K562 (cell line): ENCODE measurements around the gene NISCH. TPM values are rescaled to one million over a fixed set of nuclear protein-coding genes. Genes with fewer than 3 reads are reported as not detected.

Source experiments
- ATAC-seq: fragments of 200-7000 bp; cut with Tn5 transposase; 3 replicates; pipeline ENCODE4 v1.9.1; 2020; ENCODE audit warnings: moderate library complexity
- BruUV-seq: library from RNA; stranded (reverse); fragments of 400-500 nt; replicated peaks from 2 replicates; lab custom pipeline; 2021; lab: Mats Ljungman, UMichigan
- CTCF ChIA-PET: fragments of 300-600 bp; formaldehyde crosslinking; extraction: SDS; loops from one replicate; lab custom pipeline; 2021; ENCODE audit warnings: low intra/inter-chr PET ratio; lab: Yijun Ruan, JAX
- POLR2A ChIA-PET: fragments of 300-600, 350-650 bp; sonication (Branson Sonifier 250); formaldehyde crosslinking; extraction: SDS; loops from one replicate; lab custom pipeline; 2021; ENCODE audit warnings: antibody characterized with exemption, inconsistent platforms; lab: Yijun Ruan, JAX
- DNase-seq, 4 experiments: peaks; one replicate each; pipeline versions ENCODE4 v3.0.0 to v3.0.0-alpha.2; 2011 to 2018; ENCODE audit warnings: low spot score in 3 of 4, mixed read lengths in 3 of 4; ENCODE audit errors: extremely low read depth in 1 of 4
- FAIRE-seq: peaks from 2 replicates; lab custom pipeline; 2011; peaks lifted over from hg19 to GRCh38; lab: Jason Lieb, UNC
- H2AFZ ChIP-seq: 2 replicates; pipeline ENCODE4 v1.6.0; 2011; ENCODE audit warnings: low read depth, low read length, control low read depth, inconsistent platforms
- H3K27ac ChIP-seq: fragments of 200-600 bp; 3 replicates; pipeline ENCODE4 v1.8.0; 2011; ENCODE audit warnings: low read depth, mild to moderate bottlenecking, control low read depth, inconsistent platforms, low read length, moderate library complexity, mixed read lengths; ENCODE audit errors: extremely low read depth
- H3K27me3 ChIP-seq, 2 experiments: fragments of 300-600 bp in 1 of 2; 2 replicates in 1 of 2; 3 replicates in 1 of 2; pipeline versions ENCODE4 v1.6.0 to v1.8.0; 2011; ENCODE audit warnings: inconsistent platforms in 2 of 2, low read length in 2 of 2, mild to moderate bottlenecking in 1 of 2, mixed read lengths in 1 of 2, moderate library complexity in 1 of 2; ENCODE audit not compliant: control insufficient read depth in 2 of 2, insufficient read depth in 2 of 2
- H3K36me3 ChIP-seq: fragments of 300-600 bp; 3 replicates; pipeline ENCODE4 v1.8.0; 2011; ENCODE audit warnings: mild to moderate bottlenecking, low read length, inconsistent platforms; ENCODE audit not compliant: control insufficient read depth, insufficient read depth
- H3K4me1 ChIP-seq, 2 experiments: fragments of 200-600 bp in 1 of 2; replicated peaks in 1 of 2; 2 replicates in 1 of 2; 3 replicates in 1 of 2; pipeline versions ENCODE4 v1.5.1 to v1.8.0; 2011; ENCODE audit warnings: inconsistent platforms in 2 of 2, low read length in 2 of 2, mild to moderate bottlenecking in 1 of 2, mixed read lengths in 1 of 2, moderate library complexity in 1 of 2; ENCODE audit not compliant: control insufficient read depth in 2 of 2, insufficient read depth in 2 of 2
- H3K4me2 ChIP-seq: 2 replicates; pipeline ENCODE4 v1.6.1; 2011; ENCODE audit warnings: low read length, control low read depth, inconsistent platforms, mixed read lengths; ENCODE audit not compliant: insufficient read depth
- H3K4me3 ChIP-seq: fragments of 200-600 bp; sonication (generic), shearing (Covaris generic); 2 replicates; pipeline ENCODE4 v1.5.1; 2016; ENCODE audit warnings: control low read depth, inconsistent platforms
- H3K79me2 ChIP-seq: fragments of 200-600 bp; 3 replicates; pipeline ENCODE4 v1.8.0; 2011; ENCODE audit warnings: low read length, inconsistent platforms; ENCODE audit not compliant: control insufficient read depth, insufficient read depth
- H3K9ac ChIP-seq, 2 experiments: 2 replicates each; pipeline versions ENCODE4 v1.6.0 to v1.6.1; 2011; ENCODE audit warnings: low read depth in 2 of 2, low read length in 2 of 2, control low read depth in 1 of 2, inconsistent platforms in 1 of 2, mild to moderate bottlenecking in 1 of 2, mixed read lengths in 1 of 2; ENCODE audit not compliant: insufficient read depth in 1 of 2
- H3K9me1 ChIP-seq: one replicate; pipeline ENCODE4 v1.6.0; 2011; ENCODE audit warnings: inconsistent platforms, mild to moderate bottlenecking, low read length, moderate library complexity; ENCODE audit not compliant: control insufficient read depth, insufficient read depth
- H3K9me3 ChIP-seq: replicated peaks from 2 replicates; pipeline ENCODE4 v1.5.1; 2011; ENCODE audit warnings: low read depth, low read length, inconsistent platforms; ENCODE audit not compliant: control insufficient read depth, insufficient read depth
- H4K20me1 ChIP-seq: replicated peaks from 2 replicates; pipeline ENCODE4 v1.6.1; 2011; ENCODE audit warnings: low read length, inconsistent platforms, mixed read lengths; ENCODE audit not compliant: control insufficient read depth, insufficient read depth
- CCAR2 ChIP-seq: fragments of 200-400 bp; formaldehyde crosslinking; IDR thresholded peaks from 2 replicates; pipeline ENCODE4 v1.6.1; 2017; ENCODE audit warnings: mild to moderate bottlenecking, low read depth, low read length
- EZH2 ChIP-seq: IDR thresholded peaks from 2 replicates; pipeline ENCODE4 v1.6.1; 2012; ENCODE audit warnings: low read depth, mild to moderate bottlenecking, inconsistent platforms, low read length, borderline replicate concordance
- ILK ChIP-seq: fragments of 450-650 bp; IDR thresholded peaks from 2 replicates; pipeline ENCODE4 v1.6.1; 2016; ENCODE audit warnings: missing genetic modification characterization, low read depth, mild to moderate bottlenecking, missing compliant biosample characterization, moderate library complexity, borderline replicate concordance
- NCOA2 ChIP-seq, 2 experiments: fragments of 450-650 bp; IDR thresholded peaks; 2 replicates each; pipeline ENCODE4 v1.6.1; 2018; ENCODE audit warnings: mild to moderate bottlenecking in 2 of 2, moderate library complexity in 1 of 2; ENCODE audit not compliant: partially characterized antibody in 2 of 2
- PHF21A ChIP-seq: fragments of 450-650 bp; IDR thresholded peaks from 2 replicates; pipeline ENCODE4 v1.6.1; 2017; ENCODE audit warnings: low read depth, borderline replicate concordance
- SP1 ChIP-seq: sonication (generic); formaldehyde crosslinking; IDR thresholded peaks from 2 replicates; pipeline ENCODE4 v1.8.1; 2022; ENCODE audit warnings: mild to moderate bottlenecking, missing genetic modification reagents
- SP2 ChIP-seq: IDR thresholded peaks from 2 replicates; pipeline ENCODE4 v1.6.1; 2011; ENCODE audit warnings: mild to moderate bottlenecking, low read depth, low read length, moderate library complexity; ENCODE audit not compliant: poor library complexity, severe bottlenecking; ENCODE audit errors: extremely low read depth
- SRF ChIP-seq, 2 experiments: fragments of 250-450, 450-650 bp in 1 of 2; sonication (Bioruptor Pico) in 1 of 2; sonication (generic) in 1 of 2; formaldehyde crosslinking; IDR thresholded peaks; 2 replicates each; pipeline versions ENCODE4 v1.5.0 to v1.5.1; 2020 to 2022; ENCODE audit warnings: mild to moderate bottlenecking in 1 of 2, missing genetic modification reagents in 1 of 2
- TCF7L2 ChIP-seq: fragments of 150-350 bp; IDR thresholded peaks from 2 replicates; pipeline ENCODE4 v1.6.1; 2016; ENCODE audit warnings: low read depth, mild to moderate bottlenecking, low read length, moderate library complexity
- WGBS: fragments of 100-300 bp; shearing (Covaris generic); methylation state at CpG from one replicate; pipeline ENCODE4 v1.1.6; 2016; ENCODE audit warnings: low coverage, mixed read lengths; ENCODE audit not compliant: insufficient coverage; ENCODE audit errors: missing lambda C conversion rate; 5-methylcytosine and 5-hydroxymethylcytosine counted together
- in situ Hi-C: fragments of 300-500 bp; cut with MboI; formaldehyde crosslinking; loops from 4 replicates; pipeline ENCODE4 v1.15.0; 2018; ENCODE audit warnings: inconsistent platforms, mixed read lengths
- intact Hi-C: fragments of 100-400 bp; cut with micrococcal nuclease; formaldehyde crosslinking; loops from 2 replicates; pipeline ENCODE4 v1.14.2; 2022
- polyA plus RNA-seq, 8 experiments: library from polyadenylated mRNA; depleted of rRNA in 4 of 8; stranded (reverse) in 5 of 8; unstranded in 3 of 8; fragments of >200 nt; fragmentation: Nextera tagmentation in 2 of 8; fragmentation: Illumina TruSeq in 1 of 8; extraction: Ambion mirVana in 2 of 8; extraction: Trizol in 1 of 8; gene quantifications; 2 replicates each; pipeline versions ENCODE4 v1.2.1 to v1.2.3, GENCODE V29; 2011 to 2014; ENCODE audit warnings: inconsistent platforms in 1 of 8, missing spikeins in 1 of 8
- total RNA-seq, 7 experiments: library from RNA; depleted of rRNA in 6 of 7; stranded (reverse); fragments of >200 nt in 6 of 7; fragmentation: Illumina TruSeq in 2 of 7; extraction: Trizol in 2 of 7; gene quantifications; 2 replicates each; pipeline versions ENCODE4 v1.2.1 to v1.2.3, GENCODE V29; 2011 to 2021; ENCODE audit warnings: low replicate concordance in 1 of 7
- TF ChIP-seq, protein P1 (sequence below): fragments of 450-650 bp; conservative IDR thresholded peaks from 2 replicates; pipeline ENCODE4 v1.6.1; 2016; ENCODE audit warnings: missing genetic modification characterization, low read depth, mild to moderate bottlenecking, control low read depth, missing compliant biosample characterization

Gene NISCH
- total and polyA plus RNA-seq, 9 of the 15 experiments (the other 6 are each of a cell fraction or from before 2014, with no cell fraction given): 0.44 to 43.5 (median 23.4) TPM

DNA sequence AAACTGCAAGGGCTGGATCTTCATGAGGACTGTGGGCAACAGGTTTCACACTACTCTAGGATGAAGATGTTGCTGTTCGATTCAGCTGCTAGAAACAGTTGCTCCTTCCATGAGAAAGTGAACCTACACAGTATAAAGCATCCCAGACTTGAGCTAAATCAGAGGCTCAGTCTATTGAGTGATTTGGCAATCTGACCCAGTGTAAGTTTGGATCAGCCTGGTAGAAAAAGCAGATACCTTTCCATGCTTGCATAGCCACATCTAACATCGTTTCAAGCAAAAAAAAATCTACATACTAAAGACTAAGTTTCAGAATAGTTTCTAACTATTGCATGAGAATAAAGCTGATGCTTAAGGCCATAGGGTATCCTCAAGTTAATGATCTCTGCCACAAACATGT is 85.6 kb downstream of the NISCH start:
- no peak overlapping the region for H3K4me2 ChIP-seq
- BruUV-seq: no TSS peak
- peaks cover 13 to 15% of the 10 kb centered on the region in 2 experiments for H3K4me1 ChIP-seq
- H3K36me3 ChIP-seq: peaks cover 54% of the 10 kb centered on the region; the same call in 2 of the 3 replicates
- ATAC-seq (no peak), DNase-seq (no peak), FAIRE-seq (no peak)
- peaks cover 48% of the 10 kb centered on the region for H3K79me2 ChIP-seq
- peaks cover 19% of the 10 kb centered on the region for H4K20me1 ChIP-seq
- in situ Hi-C loops (no loop called here), intact Hi-C loops (no loop called here)
- CTCF ChIA-PET: no interaction called here
- no peak overlapping the region for H2AFZ ChIP-seq
- H3K9ac ChIP-seq: no peak overlapping the region
- H3K9me3 ChIP-seq: no peaks in the 10 kb centered on the region
- TF ChIP-seq TCF7L2 (no peak), ILK (tag) (no peak), PHF21A (no peak), SRF (CRISPR knock-in tag; IDR thresholded peaks at IDR 0.05) (no peak), SP1 (no peak), CCAR2 (no peak), SP2 (no peak), NCOA2 (IDR thresholded peaks at IDR 0.05; ENCODE audit: partially characterized antibody in 2 of 2) (no peak), EZH2 (no peak)
- TF ChIP-seq, protein P1, sequence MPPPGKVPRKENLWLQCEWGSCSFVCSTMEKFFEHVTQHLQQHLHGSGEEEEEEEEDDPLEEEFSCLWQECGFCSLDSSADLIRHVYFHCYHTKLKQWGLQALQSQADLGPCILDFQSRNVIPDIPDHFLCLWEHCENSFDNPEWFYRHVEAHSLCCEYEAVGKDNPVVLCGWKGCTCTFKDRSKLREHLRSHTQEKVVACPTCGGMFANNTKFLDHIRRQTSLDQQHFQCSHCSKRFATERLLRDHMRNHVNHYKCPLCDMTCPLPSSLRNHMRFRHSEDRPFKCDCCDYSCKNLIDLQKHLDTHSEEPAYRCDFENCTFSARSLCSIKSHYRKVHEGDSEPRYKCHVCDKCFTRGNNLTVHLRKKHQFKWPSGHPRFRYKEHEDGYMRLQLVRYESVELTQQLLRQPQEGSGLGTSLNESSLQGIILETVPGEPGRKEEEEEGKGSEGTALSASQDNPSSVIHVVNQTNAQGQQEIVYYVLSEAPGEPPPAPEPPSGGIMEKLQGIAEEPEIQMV (tag): no peak
- no peak overlapping the region for H3K27ac ChIP-seq
- no peak overlapping the region for H3K4me3 ChIP-seq
- H3K27me3 ChIP-seq: no peaks in the 10 kb centered on the region
- WGBS: 89% methylated on average over 2 of the region's 2 CpGs
- no peaks in the 10 kb centered on the region for H3K9me1 ChIP-seq
- POLR2A ChIA-PET: interaction anchor here (2.9 kb wide), 1 partner anchor 11 kb away, joined by 10 read pairs; no protein-coding TSS in a partner anchor

Other genes with a start within 250 kb of the NISCH start
Only the 7 nearest of the 15 such genes appear.
- 60.4 and 69.1 TPM in 2 replicates for gene BAP1, start 45.6 kb upstream of the NISCH start, total RNA-seq (2014; rRNA removed)
- gene BAP1, start 45.6 kb upstream of the NISCH start, total RNA-seq (2014; rRNA removed; fragmentation: Illumina TruSeq; extraction: Trizol): 21.6 and 25.8 TPM in 2 replicates
- gene BAP1, start 45.6 kb upstream of the NISCH start, total RNA-seq (2015; rRNA removed; fragmentation: Illumina TruSeq; extraction: Trizol): 35.4 and 37.5 TPM in 2 replicates
- 64.9 and 66.6 TPM in 2 replicates for gene BAP1, start 45.6 kb upstream of the NISCH start, total RNA-seq (2021)
- gene BAP1, start 45.6 kb upstream of the NISCH start, polyA plus RNA-seq (2011; rRNA removed): 51.8 and 56.1 TPM in 2 replicates
- gene BAP1, start 45.6 kb upstream of the NISCH start, polyA plus RNA-seq (2014; fragmentation: Illumina TruSeq; extraction: Trizol): 37.5 and 48.7 TPM in 2 replicates
- 1 to 10 TPM; 3.4 to 5.4 TPM for gene BAP1, start 45.6 kb upstream of the NISCH start, polyA plus RNA-seq (2014; fragmentation: Nextera tagmentation; extraction: Ambion mirVana)
- 42.5 and 47.8 TPM in 2 replicates for gene BAP1, start 45.6 kb upstream of the NISCH start, polyA plus RNA-seq (2014; rRNA removed)
- gene PHF7, start 44.9 kb upstream of the NISCH start, total RNA-seq (2014; rRNA removed): 16.8 and 21.5 TPM in 2 replicates
- 12.7 and 18.0 TPM in 2 replicates for gene PHF7, start 44.9 kb upstream of the NISCH start, total RNA-seq (2014; rRNA removed; fragmentation: Illumina TruSeq; extraction: Trizol)
- gene PHF7, start 44.9 kb upstream of the NISCH start, total RNA-seq (2015; rRNA removed; fragmentation: Illumina TruSeq; extraction: Trizol): 19.0 and 20.2 TPM in 2 replicates
- 16.7 and 19.5 TPM in 2 replicates for gene PHF7, start 44.9 kb upstream of the NISCH start, total RNA-seq (2021)
- gene PHF7, start 44.9 kb upstream of the NISCH start, polyA plus RNA-seq (2011; rRNA removed): 27.5 and 28.3 TPM in 2 replicates
- gene PHF7, start 44.9 kb upstream of the NISCH start, polyA plus RNA-seq (2014; fragmentation: Illumina TruSeq; extraction: Trizol): 18.3 and 18.4 TPM in 2 replicates
- gene PHF7, start 44.9 kb upstream of the NISCH start, polyA plus RNA-seq (2014; fragmentation: Nextera tagmentation; extraction: Ambion mirVana): 1 to 10 TPM; 2.4 to 4.1 TPM
- 28.7 and 29.1 TPM in 2 replicates for gene PHF7, start 44.9 kb upstream of the NISCH start, polyA plus RNA-seq (2014; rRNA removed)
- 0.04 and 0.05 TPM in 2 replicates for gene SEMA3G, start 10.5 kb upstream of the NISCH start, total RNA-seq (2014; rRNA removed)
- gene SEMA3G, start 10.5 kb upstream of the NISCH start, total RNA-seq (2014; rRNA removed; fragmentation: Illumina TruSeq; extraction: Trizol): not detected in 2 replicates
- 0.04 and 0.11 TPM in 2 replicates for gene SEMA3G, start 10.5 kb upstream of the NISCH start, total RNA-seq (2015; rRNA removed; fragmentation: Illumina TruSeq; extraction: Trizol)
- gene SEMA3G, start 10.5 kb upstream of the NISCH start, total RNA-seq (2021): 0.07 TPM in 1 of 2 replicates, not detected in the other
- gene SEMA3G, start 10.5 kb upstream of the NISCH start, polyA plus RNA-seq (2011; rRNA removed): 0.11 TPM in 1 of 2 replicates, not detected in the other
- gene SEMA3G, start 10.5 kb upstream of the NISCH start, polyA plus RNA-seq (2014; fragmentation: Illumina TruSeq; extraction: Trizol): 0.04 TPM in 1 of 2 replicates, not detected in the other
- not detected for gene SEMA3G, start 10.5 kb upstream of the NISCH start, polyA plus RNA-seq (2014; fragmentation: Nextera tagmentation; extraction: Ambion mirVana)
- gene SEMA3G, start 10.5 kb upstream of the NISCH start, polyA plus RNA-seq (2014; rRNA removed): not detected in 2 replicates
- gene TNNC1, start 1.6 kb upstream of the NISCH start, total RNA-seq (2014; rRNA removed): 0.53 TPM in 1 of 2 replicates, not detected in the other
- gene TNNC1, start 1.6 kb upstream of the NISCH start, total RNA-seq (2014; rRNA removed; fragmentation: Illumina TruSeq; extraction: Trizol): not detected in 2 replicates
- not detected in 2 replicates for gene TNNC1, start 1.6 kb upstream of the NISCH start, total RNA-seq (2015; rRNA removed; fragmentation: Illumina TruSeq; extraction: Trizol)
- gene TNNC1, start 1.6 kb upstream of the NISCH start, total RNA-seq (2021): 0.47 TPM in 1 of 2 replicates, not detected in the other
- gene TNNC1, start 1.6 kb upstream of the NISCH start, polyA plus RNA-seq (2011; rRNA removed): 0.42 and 1.1 TPM in 2 replicates
- gene TNNC1, start 1.6 kb upstream of the NISCH start, polyA plus RNA-seq (2014; fragmentation: Illumina TruSeq; extraction: Trizol): 0.85 TPM in 1 of 2 replicates, not detected in the other
- gene TNNC1, start 1.6 kb upstream of the NISCH start, polyA plus RNA-seq (2014; fragmentation: Nextera tagmentation; extraction: Ambion mirVana): under 1 TPM; 0.08 to 0.27 TPM
- 0.78 TPM in 1 of 2 replicates, not detected in the other for gene TNNC1, start 1.6 kb upstream of the NISCH start, polyA plus RNA-seq (2014; rRNA removed)
- 1.6 and 3.4 TPM in 2 replicates for gene STAB1, start 39.7 kb downstream of the NISCH start, total RNA-seq (2014; rRNA removed)
- gene STAB1, start 39.7 kb downstream of the NISCH start, total RNA-seq (2014; rRNA removed; fragmentation: Illumina TruSeq; extraction: Trizol): 1.1 TPM in 2 replicates
- gene STAB1, start 39.7 kb downstream of the NISCH start, total RNA-seq (2015; rRNA removed; fragmentation: Illumina TruSeq; extraction: Trizol): 0.75 and 1.2 TPM in 2 replicates
- gene STAB1, start 39.7 kb downstream of the NISCH start, total RNA-seq (2021): 3.9 and 4.7 TPM in 2 replicates
- 1.8 and 4.4 TPM in 2 replicates for gene STAB1, start 39.7 kb downstream of the NISCH start, polyA plus RNA-seq (2011; rRNA removed)
- 0.86 and 1.6 TPM in 2 replicates for gene STAB1, start 39.7 kb downstream of the NISCH start, polyA plus RNA-seq (2014; fragmentation: Illumina TruSeq; extraction: Trizol)
- under 1 TPM; 0.20 TPM for gene STAB1, start 39.7 kb downstream of the NISCH start, polyA plus RNA-seq (2014; fragmentation: Nextera tagmentation; extraction: Ambion mirVana)
- 1.8 and 3.4 TPM in 2 replicates for gene STAB1, start 39.7 kb downstream of the NISCH start, polyA plus RNA-seq (2014; rRNA removed)
- gene NT5DC2, start 78.3 kb downstream of the NISCH start, total RNA-seq (2014; rRNA removed): 122 and 177 TPM in 2 replicates
- 52.5 and 60.9 TPM in 2 replicates for gene NT5DC2, start 78.3 kb downstream of the NISCH start, total RNA-seq (2014; rRNA removed; fragmentation: Illumina TruSeq; extraction: Trizol)
- 80.5 and 88.7 TPM in 2 replicates for gene NT5DC2, start 78.3 kb downstream of the NISCH start, total RNA-seq (2015; rRNA removed; fragmentation: Illumina TruSeq; extraction: Trizol)
- 168 and 171 TPM in 2 replicates for gene NT5DC2, start 78.3 kb downstream of the NISCH start, total RNA-seq (2021)
- gene NT5DC2, start 78.3 kb downstream of the NISCH start, polyA plus RNA-seq (2011; rRNA removed): 133 and 165 TPM in 2 replicates
- 140 and 168 TPM in 2 replicates for gene NT5DC2, start 78.3 kb downstream of the NISCH start, polyA plus RNA-seq (2014; fragmentation: Illumina TruSeq; extraction: Trizol)
- 10 to 100 TPM; 25.6 to 37.5 TPM for gene NT5DC2, start 78.3 kb downstream of the NISCH start, polyA plus RNA-seq (2014; fragmentation: Nextera tagmentation; extraction: Ambion mirVana)
- gene NT5DC2, start 78.3 kb downstream of the NISCH start, polyA plus RNA-seq (2014; rRNA removed): 150 and 173 TPM in 2 replicates
- gene UQCC5, start 81.0 kb downstream of the NISCH start, total RNA-seq (2014; rRNA removed): 28.6 and 41.1 TPM in 2 replicates
- gene UQCC5, start 81.0 kb downstream of the NISCH start, total RNA-seq (2014; rRNA removed; fragmentation: Illumina TruSeq; extraction: Trizol): 13.8 and 16.4 TPM in 2 replicates
- 33.8 and 38.3 TPM in 2 replicates for gene UQCC5, start 81.0 kb downstream of the NISCH start, total RNA-seq (2015; rRNA removed; fragmentation: Illumina TruSeq; extraction: Trizol)
- gene UQCC5, start 81.0 kb downstream of the NISCH start, total RNA-seq (2021): 23.3 and 32.2 TPM in 2 replicates
- gene UQCC5, start 81.0 kb downstream of the NISCH start, polyA plus RNA-seq (2011; rRNA removed): 10.2 and 11.3 TPM in 2 replicates
- gene UQCC5, start 81.0 kb downstream of the NISCH start, polyA plus RNA-seq (2014; fragmentation: Illumina TruSeq; extraction: Trizol): 18.0 and 31.0 TPM in 2 replicates
- gene UQCC5, start 81.0 kb downstream of the NISCH start, polyA plus RNA-seq (2014; fragmentation: Nextera tagmentation; extraction: Ambion mirVana): 10 to 100 TPM; 36.3 to 36.7 TPM
- 45.3 and 55.4 TPM in 2 replicates for gene UQCC5, start 81.0 kb downstream of the NISCH start, polyA plus RNA-seq (2014; rRNA removed)